ENCODE data around the gene ODAD2. TPM values are rescaled to one million over a fixed set of nuclear protein-coding genes. Genes with fewer than 3 reads are reported as not detected.

The ODAD2 gene
- total RNA-seq, 1 experiment from 2014 or later: not detected

GRCh38 chr10:27884185-27884641 is 114.7 kb downstream of the ODAD2 start:
- Histone ChIP-seq H2AFZ (no peak overlapping the region), H3K27ac (no peak overlapping the region), H3K79me2 (ENCODE audit: low read depth) (no peaks in the 10 kb centered on the region), H3K4me3 (no peak overlapping the region), H3K4me1 (replicated peaks; ENCODE audit: insufficient read depth) (no peaks in the 10 kb centered on the region), H3K27me3 (ENCODE audit: insufficient read depth, low read depth) (no peaks in the 10 kb centered on the region), H3K36me3 (ENCODE audit: low read depth) (no peaks in the 10 kb centered on the region), H3F3A (ENCODE audit: insufficient read depth, low read depth) (no peaks in the 10 kb centered on the region), H4K20me1 (ENCODE audit: insufficient read depth) (no peaks in the 10 kb centered on the region), H3K9me3 (ENCODE audit: insufficient read depth, low read depth) (no peaks in the 10 kb centered on the region), H3K4me2 (no peak overlapping the region), H3K9me2 (ENCODE audit: insufficient read depth) (no peaks in the 10 kb centered on the region)
- no peak for DNase-seq
- TF ChIP-seq EZH2 (IDR thresholded peaks at IDR 0.05; ENCODE audit: low read depth) (no peak), CTCF (conservative IDR thresholded peaks at IDR 0.05) (no peak)
- ChIA-PET POLR2A (ENCODE audit: unreplicated experiment) (no interaction called here), CTCF (no interaction called here)
- BruUV-seq (replicated peaks): no TSS peak
- intact Hi-C loops (cut with micrococcal nuclease; ENCODE audit: unreplicated experiment): no loop called here

- Histone ChIP-seq H3K36me3 (ENCODE audit: low read depth) (no peaks in the 10 kb centered on the region), H2AFZ (no peak overlapping the region), H3K4me2 (no peak overlapping the region), H4K20me1 (ENCODE audit: insufficient read depth) (no peaks in the 10 kb centered on the region), H3K9me2 (ENCODE audit: insufficient read depth) (no peaks in the 10 kb centered on the region), H3K9me3 (ENCODE audit: insufficient read depth, low read depth) (no peaks in the 10 kb centered on the region), H3K79me2 (ENCODE audit: low read depth) (no peaks in the 10 kb centered on the region), H3K27me3 (ENCODE audit: insufficient read depth, low read depth) (no peaks in the 10 kb centered on the region), H3K4me1 (replicated peaks; ENCODE audit: insufficient read depth) (no peaks in the 10 kb centered on the region), H3F3A (ENCODE audit: insufficient read depth, low read depth) (no peaks in the 10 kb centered on the region), H3K27ac (no peak overlapping the region), H3K4me3 (no peak overlapping the region)
- POLR2A ChIA-PET (ENCODE audit: unreplicated experiment): no interaction called here
- CTCF ChIA-PET: no interaction called here
- TF ChIP-seq CTCF (conservative IDR thresholded peaks at IDR 0.05) (no peak), EZH2 (IDR thresholded peaks at IDR 0.05; ENCODE audit: low read depth) (no peak)
- DNase-seq: no peak
- intact Hi-C loops (cut with micrococcal nuclease; ENCODE audit: unreplicated experiment): no loop called here
- no TSS peak for BruUV-seq (replicated peaks)
These were observed 120.6 kb downstream of the ODAD2 start for GRCh38 chr10:27878281-27878680.

- intact Hi-C loops (cut with micrococcal nuclease; ENCODE audit: unreplicated experiment): no loop called here
- Histone ChIP-seq H2AFZ (no peak overlapping the region), H3K27ac (no peak overlapping the region), H3K9me2 (ENCODE audit: insufficient read depth) (no peaks in the 10 kb centered on the region), H3K4me3 (no peak overlapping the region), H3K27me3 (ENCODE audit: insufficient read depth, low read depth) (no peaks in the 10 kb centered on the region), H3F3A (ENCODE audit: insufficient read depth, low read depth) (no peaks in the 10 kb centered on the region), H3K4me2 (no peak overlapping the region), H3K36me3 (ENCODE audit: low read depth) (no peaks in the 10 kb centered on the region), H3K4me1 (replicated peaks; ENCODE audit: insufficient read depth) (no peaks in the 10 kb centered on the region), H3K9me3 (ENCODE audit: insufficient read depth, low read depth) (no peaks in the 10 kb centered on the region), H4K20me1 (ENCODE audit: insufficient read depth) (no peaks in the 10 kb centered on the region), H3K79me2 (ENCODE audit: low read depth) (no peaks in the 10 kb centered on the region)
- ChIA-PET POLR2A (ENCODE audit: unreplicated experiment) (no interaction called here), CTCF (no interaction called here)
- no peak for TF ChIP-seq CTCF (conservative IDR thresholded peaks at IDR 0.05)
- no peak for TF ChIP-seq EZH2 (IDR thresholded peaks at IDR 0.05; ENCODE audit: low read depth)
- DNase-seq: no peak
- no TSS peak for BruUV-seq (replicated peaks)
These were observed 133.7 kb downstream of the ODAD2 start for GRCh38 chr10:27865221-27865635.
